Loucy (cell line): ENCODE measurements around the gene SNRPN.

Experiments used
- EZH2phosphoT487 ChIP-seq: fragments of 200-600 bp; IDR thresholded peaks from 2 replicates; pipeline ENCODE4 v1.6.1; 2018; ENCODE audit warnings: antibody characterized with exemption, mild to moderate bottlenecking, moderate library complexity, borderline replicate concordance
- TF ChIP-seq, protein P1 (sequence below): fragments of 200-600 bp; sonication (generic); conservative IDR thresholded peaks from 2 replicates; pipeline ENCODE4 v1.5.1; 2014; ENCODE audit warnings: mild to moderate bottlenecking, antibody characterized with exemption, low read length

- TF ChIP-seq, protein P1, sequence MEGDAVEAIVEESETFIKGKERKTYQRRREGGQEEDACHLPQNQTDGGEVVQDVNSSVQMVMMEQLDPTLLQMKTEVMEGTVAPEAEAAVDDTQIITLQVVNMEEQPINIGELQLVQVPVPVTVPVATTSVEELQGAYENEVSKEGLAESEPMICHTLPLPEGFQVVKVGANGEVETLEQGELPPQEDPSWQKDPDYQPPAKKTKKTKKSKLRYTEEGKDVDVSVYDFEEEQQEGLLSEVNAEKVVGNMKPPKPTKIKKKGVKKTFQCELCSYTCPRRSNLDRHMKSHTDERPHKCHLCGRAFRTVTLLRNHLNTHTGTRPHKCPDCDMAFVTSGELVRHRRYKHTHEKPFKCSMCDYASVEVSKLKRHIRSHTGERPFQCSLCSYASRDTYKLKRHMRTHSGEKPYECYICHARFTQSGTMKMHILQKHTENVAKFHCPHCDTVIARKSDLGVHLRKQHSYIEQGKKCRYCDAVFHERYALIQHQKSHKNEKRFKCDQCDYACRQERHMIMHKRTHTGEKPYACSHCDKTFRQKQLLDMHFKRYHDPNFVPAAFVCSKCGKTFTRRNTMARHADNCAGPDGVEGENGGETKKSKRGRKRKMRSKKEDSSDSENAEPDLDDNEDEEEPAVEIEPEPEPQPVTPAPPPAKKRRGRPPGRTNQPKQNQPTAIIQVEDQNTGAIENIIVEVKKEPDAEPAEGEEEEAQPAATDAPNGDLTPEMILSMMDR = no peak
- no peak for TF ChIP-seq EZH2phosphoT487
These were observed 22.9 kb downstream of the SNRPN start for GRCh38 chr15:24977686-24978085.
